SH-SY5Y (cell line): Measurements from ENCODE around the gene TMPRSS11B.

Experiments
- GATA2 ChIP-seq: IDR thresholded peaks from 2 replicates; pipeline ENCODE4 v1.6.1; 2011; ENCODE audit warnings: mild to moderate bottlenecking, low read depth, low read length
- GATA3 ChIP-seq: IDR thresholded peaks from 2 replicates; pipeline ENCODE4 v1.6.1; 2011; ENCODE audit warnings: low read depth, mild to moderate bottlenecking, low read length, moderate library complexity

- TF ChIP-seq GATA2 (no peak), GATA3 (no peak)
These were observed 26.9 kb upstream of the TMPRSS11B start for GRCh38 chr4:68272380-68272779.
